HepG2 (cell line): ENCODE results near the gene GRM4. TPM values are rescaled to one million over a fixed set of nuclear protein-coding genes. Genes with fewer than 3 reads are reported as not detected.

ENCODE experiments used
- ARNT2 ChIP-seq: sonication (generic); formaldehyde crosslinking; IDR thresholded peaks from 2 replicates; pipeline ENCODE4 v1.8.0; 2022; ENCODE audit warnings: mild to moderate bottlenecking, low read depth, missing genetic modification reagents, moderate library complexity
- CAMTA2 ChIP-seq: sonication (generic); formaldehyde crosslinking; IDR thresholded peaks from 2 replicates; pipeline ENCODE4 v1.4.0; 2020; ENCODE audit warnings: mild to moderate bottlenecking, missing genetic modification reagents, borderline replicate concordance
- CHCHD3 ChIP-seq: sonication (generic); formaldehyde crosslinking; IDR thresholded peaks from 2 replicates; pipeline ENCODE4 v1.8.0; 2022; ENCODE audit warnings: mild to moderate bottlenecking, missing genetic modification reagents, moderate library complexity
- ETV5 ChIP-seq: IDR thresholded peaks from 2 replicates; pipeline ENCODE4 v1.6.1; 2018; ENCODE audit warnings: missing biosample characterization, missing genetic modification reagents, inconsistent platforms, borderline replicate concordance
- HOXA7 ChIP-seq: sonication (generic); formaldehyde crosslinking; IDR thresholded peaks from 2 replicates; pipeline ENCODE4 v1.8.1; 2022; ENCODE audit warnings: mild to moderate bottlenecking, missing genetic modification reagents, moderate library complexity
- MXD4 ChIP-seq: IDR thresholded peaks from 2 replicates; pipeline ENCODE4 v1.6.1; 2016; ENCODE audit warnings: mild to moderate bottlenecking, missing biosample characterization, missing genetic modification reagents
- RFXANK ChIP-seq: IDR thresholded peaks from 2 replicates; pipeline ENCODE4 v1.6.1; 2016
- SP140L ChIP-seq: sonication (generic); formaldehyde crosslinking; IDR thresholded peaks from 2 replicates; pipeline ENCODE4 v1.4.0; 2020; ENCODE audit warnings: missing genetic modification reagents, borderline replicate concordance
- XRCC5 ChIP-seq: fragments of 200-400 bp; formaldehyde crosslinking; optimal IDR thresholded peaks from 2 replicates; pipeline ENCODE3; 2017; ENCODE audit warnings: mild to moderate bottlenecking, low read length
- YEATS2 ChIP-seq: sonication (generic); formaldehyde crosslinking; IDR thresholded peaks from 2 replicates; pipeline ENCODE4 v1.4.0; 2020; ENCODE audit warnings: missing genetic modification reagents, borderline replicate concordance
- ZNF292 ChIP-seq: sonication (generic); formaldehyde crosslinking; IDR thresholded peaks from 2 replicates; pipeline ENCODE4 v1.8.1; 2022; ENCODE audit warnings: mild to moderate bottlenecking, low read depth, missing genetic modification reagents, borderline replicate concordance
- ZNF570 ChIP-seq: sonication (generic); formaldehyde crosslinking; IDR thresholded peaks from 2 replicates; pipeline ENCODE4 v1.4.0; 2020; ENCODE audit warnings: mild to moderate bottlenecking, missing genetic modification reagents, borderline replicate concordance
- ZNF672 ChIP-seq: sonication (generic); formaldehyde crosslinking; IDR thresholded peaks from 2 replicates; pipeline ENCODE4 v1.8.1; 2022; ENCODE audit warnings: missing genetic modification reagents
- ZNF776 ChIP-seq: sonication (generic); formaldehyde crosslinking; IDR thresholded peaks from 2 replicates; pipeline ENCODE4 v1.4.0; 2020; ENCODE audit warnings: mild to moderate bottlenecking, missing genetic modification reagents
- ZSCAN22 ChIP-seq: sonication (generic); formaldehyde crosslinking; IDR thresholded peaks from 2 replicates; pipeline ENCODE4 v1.4.0; 2020; ENCODE audit warnings: mild to moderate bottlenecking, missing genetic modification reagents
- polyA plus RNA-seq, 8 experiments: library from polyadenylated mRNA; depleted of rRNA in 3 of 8; stranded (reverse) in 7 of 8; unstranded in 1 of 8; fragments of >200 nt; fragmentation: Illumina TruSeq in 4 of 8; extraction: Trizol in 4 of 8; gene quantifications; 2 replicates each; pipeline versions ENCODE4 v1.2.1 to v1.2.3, GENCODE V29; 2011 to 2016; ENCODE audit warnings: low read depth in 4 of 8, missing spikeins in 1 of 8, mixed read lengths in 1 of 8; ENCODE audit not compliant: insufficient read depth in 1 of 8
- total RNA-seq, 5 experiments: library from RNA; depleted of rRNA; stranded (reverse); fragments of >200 nt; fragmentation: Illumina TruSeq; extraction: Trizol; gene quantifications; 2 replicates each; pipeline ENCODE4 v1.2.3, GENCODE V29; 2016; ENCODE audit warnings: low read depth in 1 of 5
- TF ChIP-seq, protein P1 (sequence below): sonication (generic); formaldehyde crosslinking; IDR thresholded peaks from 2 replicates; pipeline ENCODE4 v1.4.0; 2020; ENCODE audit warnings: missing genetic modification reagents, low read depth, mild to moderate bottlenecking, borderline replicate concordance
- TF ChIP-seq, protein P2 (sequence below): sonication (generic); formaldehyde crosslinking; IDR thresholded peaks from 2 replicates; pipeline ENCODE4 v1.4.0; 2020; ENCODE audit warnings: mild to moderate bottlenecking, missing genetic modification reagents
- TF ChIP-seq, protein P3 (sequence below): sonication (generic); formaldehyde crosslinking; IDR thresholded peaks from 2 replicates; pipeline ENCODE4 v1.4.0; 2020; ENCODE audit warnings: missing genetic modification reagents

Gene GRM4
- total and polyA plus RNA-seq, 2 of the 13 experiments (the other 11 are each of a cell fraction or from before 2014, with no cell fraction given), result not detected

DNA sequence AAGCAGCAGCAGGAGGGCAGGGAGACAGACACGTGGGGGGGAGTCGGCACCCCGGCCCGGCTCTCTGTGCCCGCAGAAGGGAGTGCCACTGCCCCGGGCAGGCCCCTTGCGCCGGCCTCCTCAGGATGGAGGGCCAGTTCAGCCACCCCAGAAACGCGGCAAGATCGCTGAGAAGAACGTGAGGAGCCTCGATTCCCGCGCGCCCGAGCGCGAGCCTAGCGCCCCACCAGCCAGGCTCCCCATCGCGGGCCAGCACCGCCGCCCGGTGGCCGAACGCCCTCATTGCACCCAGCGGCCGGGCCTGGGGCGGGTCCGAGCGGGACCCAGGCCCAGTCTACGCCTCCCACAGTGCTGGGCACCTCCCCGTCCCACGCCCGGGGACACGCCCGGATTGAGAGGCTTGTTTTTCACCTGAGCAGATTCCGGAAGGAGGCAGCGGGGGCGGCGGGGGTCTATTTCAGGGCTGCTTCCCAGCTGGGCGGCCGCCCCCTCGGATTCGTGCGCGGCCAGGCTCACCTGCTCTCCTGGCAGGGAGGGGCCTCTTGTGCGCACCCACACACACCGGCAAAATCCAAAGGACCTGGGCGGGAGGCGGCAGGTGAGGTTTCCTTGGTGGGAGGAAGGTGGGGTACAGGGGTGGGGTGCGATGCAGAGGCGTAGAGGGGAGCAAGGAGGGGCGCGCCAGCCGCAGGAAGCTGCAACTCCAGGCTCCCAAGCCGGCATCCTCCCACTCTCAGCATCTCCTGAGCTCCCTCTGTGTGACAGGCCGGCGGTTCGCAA, 9.0 kb upstream of the GRM4 start (continued):
- TF ChIP-seq, protein P1, sequence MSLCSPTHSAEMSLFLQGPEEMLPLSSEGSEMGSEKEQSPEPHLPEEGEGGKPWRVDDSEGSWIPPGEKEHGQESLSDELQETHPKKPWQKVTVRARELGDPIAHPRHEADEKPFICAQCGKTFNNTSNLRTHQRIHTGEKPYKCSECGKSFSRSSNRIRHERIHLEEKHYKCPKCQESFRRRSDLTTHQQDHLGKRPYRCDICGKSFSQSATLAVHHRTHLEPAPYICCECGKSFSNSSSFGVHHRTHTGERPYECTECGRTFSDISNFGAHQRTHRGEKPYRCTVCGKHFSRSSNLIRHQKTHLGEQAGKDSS (CRISPR knock-in tag), result no peak
- TF ChIP-seq RFXANK (no peak), ZNF776 (CRISPR knock-in tag) (0 out of 2 replicates have a peak, but pooled peaks have one; percentile 27), CHCHD3 (CRISPR knock-in tag) (no peak), HOXA7 (CRISPR knock-in tag) (0 out of 2 replicates have a peak, but pooled peaks have one; percentile 29), ARNT2 (CRISPR knock-in tag) (0 out of 2 replicates have a peak, but pooled peaks have one; percentile 40), YEATS2 (CRISPR knock-in tag) (no peak), ZNF672 (CRISPR knock-in tag) (0 out of 2 replicates have a peak, but pooled peaks have one; percentile 7), ETV5 (CRISPR knock-in tag) (peak; percentile 21; the same call in 1 of the 2 replicates), MXD4 (no peak), ZNF292 (no peak), XRCC5 (peak; percentile 46), ZSCAN22 (CRISPR knock-in tag) (no peak), CAMTA2 (CRISPR knock-in tag) (no peak), ZNF570 (no peak), SP140L (CRISPR knock-in tag) (no peak)
- TF ChIP-seq, protein P2, sequence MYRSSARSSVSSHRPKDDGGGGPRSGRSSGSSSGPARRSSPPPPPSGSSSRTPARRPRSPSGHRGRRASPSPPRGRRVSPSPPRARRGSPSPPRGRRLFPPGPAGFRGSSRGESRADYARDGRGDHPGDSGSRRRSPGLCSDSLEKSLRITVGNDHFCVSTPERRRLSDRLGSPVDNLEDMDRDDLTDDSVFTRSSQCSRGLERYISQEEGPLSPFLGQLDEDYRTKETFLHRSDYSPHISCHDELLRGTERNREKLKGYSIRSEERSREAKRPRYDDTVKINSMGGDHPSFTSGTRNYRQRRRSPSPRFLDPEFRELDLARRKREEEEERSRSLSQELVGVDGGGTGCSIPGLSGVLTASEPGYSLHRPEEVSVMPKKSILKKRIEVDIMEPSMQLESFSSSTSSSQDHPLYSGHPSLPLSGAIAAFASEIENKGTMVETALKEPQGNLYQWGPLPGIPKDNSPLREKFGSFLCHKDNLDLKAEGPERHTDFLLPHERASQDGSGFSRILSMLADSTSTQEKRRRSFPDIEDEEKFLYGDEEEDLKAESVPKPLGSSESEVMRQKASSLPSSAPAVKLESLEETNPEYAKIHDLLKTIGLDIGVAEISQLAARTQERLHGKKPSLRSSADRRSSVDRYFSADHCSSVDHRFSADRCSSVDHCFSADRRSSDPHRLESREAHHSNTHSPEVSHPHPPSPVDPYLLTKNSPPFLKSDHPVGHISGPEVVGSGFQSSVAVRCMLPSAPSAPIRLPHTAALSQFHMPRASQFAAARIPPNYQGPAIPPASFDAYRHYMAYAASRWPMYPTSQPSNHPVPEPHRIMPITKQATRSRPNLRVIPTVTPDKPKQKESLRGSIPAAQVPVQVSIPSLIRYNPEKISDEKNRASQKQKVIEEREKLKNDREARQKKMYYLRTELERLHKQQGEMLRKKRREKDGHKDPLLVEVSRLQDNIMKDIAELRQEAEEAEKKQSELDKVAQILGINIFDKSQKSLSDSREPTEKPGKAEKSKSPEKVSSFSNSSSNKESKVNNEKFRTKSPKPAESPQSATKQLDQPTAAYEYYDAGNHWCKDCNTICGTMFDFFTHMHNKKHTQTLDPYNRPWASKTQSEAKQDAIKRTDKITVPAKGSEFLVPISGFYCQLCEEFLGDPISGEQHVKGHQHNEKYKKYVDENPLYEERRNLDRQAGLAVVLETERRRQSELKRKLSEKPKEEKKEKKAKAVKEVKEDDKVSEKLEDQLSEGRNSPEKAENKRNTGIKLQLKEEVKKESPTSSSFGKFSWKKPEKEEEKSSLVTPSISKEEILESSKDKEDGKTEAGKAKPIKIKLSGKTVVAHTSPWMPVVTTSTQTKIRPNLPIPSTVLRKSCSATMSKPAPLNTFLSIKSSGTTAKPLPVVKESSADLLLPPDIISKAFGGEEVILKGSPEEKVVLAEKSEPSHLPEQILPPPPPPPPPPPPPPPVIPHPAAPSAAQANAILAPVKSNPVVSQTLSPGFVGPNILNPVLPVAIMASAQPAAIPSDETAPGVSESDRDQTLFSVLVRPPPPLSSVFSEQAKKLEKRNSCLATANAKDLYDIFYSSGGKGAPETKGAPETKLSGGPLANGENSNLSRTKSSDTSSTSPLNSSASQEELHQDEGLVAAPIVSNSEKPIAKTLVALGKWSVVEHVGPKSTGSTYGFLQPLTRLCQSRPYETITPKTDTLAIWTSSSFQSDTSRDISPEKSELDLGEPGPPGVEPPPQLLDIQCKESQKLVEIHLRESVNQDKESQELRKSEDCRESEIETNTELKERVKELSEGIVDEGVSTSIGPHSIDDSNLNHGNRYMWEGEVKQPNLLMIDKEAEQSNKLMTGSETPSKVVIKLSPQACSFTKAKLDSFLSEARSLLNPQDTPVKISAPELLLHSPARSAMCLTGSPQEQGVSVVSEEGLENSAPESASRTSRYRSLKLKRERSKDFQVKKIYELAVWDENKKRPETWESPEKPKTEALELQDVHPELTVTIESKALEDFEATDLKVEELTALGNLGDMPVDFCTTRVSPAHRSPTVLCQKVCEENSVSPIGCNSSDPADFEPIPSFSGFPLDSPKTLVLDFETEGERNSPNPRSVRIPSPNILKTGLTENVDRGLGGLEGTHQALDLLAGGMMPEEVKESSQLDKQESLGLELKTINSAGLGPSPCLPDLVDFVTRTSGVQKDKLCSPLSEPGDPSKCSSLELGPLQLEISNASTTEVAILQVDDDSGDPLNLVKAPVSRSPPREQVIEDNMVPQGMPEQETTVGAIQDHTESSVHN, result no peak
- TF ChIP-seq, protein P3, sequence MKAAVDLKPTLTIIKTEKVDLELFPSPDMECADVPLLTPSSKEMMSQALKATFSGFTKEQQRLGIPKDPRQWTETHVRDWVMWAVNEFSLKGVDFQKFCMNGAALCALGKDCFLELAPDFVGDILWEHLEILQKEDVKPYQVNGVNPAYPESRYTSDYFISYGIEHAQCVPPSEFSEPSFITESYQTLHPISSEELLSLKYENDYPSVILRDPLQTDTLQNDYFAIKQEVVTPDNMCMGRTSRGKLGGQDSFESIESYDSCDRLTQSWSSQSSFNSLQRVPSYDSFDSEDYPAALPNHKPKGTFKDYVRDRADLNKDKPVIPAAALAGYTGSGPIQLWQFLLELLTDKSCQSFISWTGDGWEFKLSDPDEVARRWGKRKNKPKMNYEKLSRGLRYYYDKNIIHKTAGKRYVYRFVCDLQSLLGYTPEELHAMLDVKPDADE (CRISPR knock-in tag), result no peak
